ENCODE results near the gene BTG1. TPM values are rescaled to one million over a fixed set of nuclear protein-coding genes. Genes with fewer than 3 reads are reported as not detected.

The BTG1 gene
- total and polyA plus RNA-seq, 2 of the 8 experiments (the other 6 are each of a cell fraction or from before 2014, with no cell fraction given) = 17.1 to 32.7 TPM

GRCh38 chr12:92158796-92159439 is 13.3 kb upstream of the BTG1 start:
- Histone ChIP-seq H2BK12ac (ENCODE audit: low read depth, low read length) (no peak overlapping the region), H3K9me3 (ENCODE audit: insufficient read depth in 2 of 2, low read depth in 1 of 2, low read length in 1 of 2) (no peaks in the 10 kb centered on the region), H3K9ac (replicated peaks in 1 of 4; ENCODE audit: extremely low read depth in 1 of 4, low read depth in 3 of 4, low read length in 3 of 4) (no peak overlapping the region), H3K56ac (replicated peaks; ENCODE audit: insufficient read length, low read depth, low read length) (no peak overlapping the region), H3K79me1 (ENCODE audit: low read depth, low read length) (no peaks in the 10 kb centered on the region), H2BK120ac (replicated peaks; ENCODE audit: low read depth, low read length) (no peak overlapping the region), H3K23me2 (ENCODE audit: low read depth, low read length) (no peaks in the 10 kb centered on the region), H3K36me3 (ENCODE audit: control insufficient read depth in 2 of 4, insufficient read depth in 4 of 4, low read length in 3 of 4) (no peaks in the 10 kb centered on the region), H2BK5ac (ENCODE audit: low read depth, low read length) (no peak overlapping the region), H2AK5ac (ENCODE audit: low read depth, low read length) (no peak overlapping the region), H3K79me2 (ENCODE audit: control insufficient read depth in 1 of 2, insufficient read depth in 2 of 2, low read length in 2 of 2) (no peaks in the 10 kb centered on the region), H4K91ac (replicated peaks; ENCODE audit: insufficient read length, low read length) (no peak overlapping the region), H3K18ac (ENCODE audit: extremely low read depth, low read length) (no peak overlapping the region), H3K4me3 (ENCODE audit: extremely low read depth in 1 of 4, insufficient read depth in 2 of 4, low read depth in 3 of 4, low read length in 4 of 4) (no peak overlapping the region), H4K8ac (ENCODE audit: extremely low read depth, insufficient read depth, low read length) (no peak overlapping the region), H3K4me2 (ENCODE audit: insufficient read depth in 1 of 2, low read depth in 2 of 2, low read length in 2 of 2) (no peak overlapping the region), H3K4me1 (replicated peaks in 1 of 4; ENCODE audit: control insufficient read depth in 3 of 4, insufficient read depth in 4 of 4, low read length in 3 of 4) (no peaks in the 10 kb centered on the region), H2BK20ac (ENCODE audit: low read length) (no peak overlapping the region), H3K14ac (ENCODE audit: insufficient read length) (no peak overlapping the region), H2AFZ (ENCODE audit: low read length) (no peak overlapping the region), H2BK15ac (ENCODE audit: low read length) (no peak overlapping the region), H3K27ac (ENCODE audit: low read depth, low read length) (no peak overlapping the region), H4K5ac (ENCODE audit: insufficient read length, low read depth, low read length) (no peak overlapping the region), H3K27me3 (replicated peaks in 1 of 4; ENCODE audit: control insufficient read depth in 3 of 4, extremely low read depth in 1 of 4, insufficient read depth in 3 of 4, low read length in 3 of 4) (no peaks in the 10 kb centered on the region), H3K4ac (replicated peaks; ENCODE audit: insufficient read length, low read depth, low read length) (no peak overlapping the region), H4K20me1 (replicated peaks in 1 of 2; ENCODE audit: control insufficient read depth in 1 of 2, insufficient read depth in 2 of 2, low read length in 2 of 2) (no peaks in the 10 kb centered on the region), H3K23ac (ENCODE audit: insufficient read length) (no peak overlapping the region)
- WGBS, 2 experiments (ENCODE audit: extremely low coverage in 1 of 2, insufficient coverage in 1 of 2, insufficient read length in 1 of 2, insufficient replicate concordance in 2 of 2, low coverage in 1 of 2, low lambda C conversion rate in 2 of 2, missing lambda C conversion rate in 1 of 2) = 88% methylated on average over 6 of the region's 6 CpGs; no CpG with 5 or more reads in 1 of the 2 experiments
- ChIA-PET CTCF (ENCODE audit: partially characterized antibody) (no interaction called here), POLR2A (ENCODE audit: partially characterized antibody) (interaction anchor here (1.1 kb wide), 1 partner anchor 12 kb away, joined by 3 read pairs; no protein-coding TSS in a partner anchor)
- FAIRE-seq (no peak), DNase-seq (ENCODE audit: low read depth in 1 of 2, low spot score in 2 of 2) (no peak)
- no peak for TF ChIP-seq RBBP5 (IDR thresholded peaks at IDR 0.05; ENCODE audit: borderline replicate concordance, low read depth, low read length)
- TF ChIP-seq FOSL1 (IDR thresholded peaks at IDR 0.05; ENCODE audit: insufficient read depth, low read depth, low read length) = no peak
- TF ChIP-seq TCF12 (IDR thresholded peaks at IDR 0.05; ENCODE audit: low read depth, low read length) = no peak
- no peak for TF ChIP-seq RXRA (IDR thresholded peaks at IDR 0.05; ENCODE audit: insufficient read depth, low read depth, low read length)
- TF ChIP-seq POU5F1 (IDR thresholded peaks at IDR 0.05; ENCODE audit: low read depth, low read length) = no peak
- no peak for TF ChIP-seq E2F6 (IDR thresholded peaks at IDR 0.05)
- TF ChIP-seq EGR1 (IDR thresholded peaks at IDR 0.05; ENCODE audit: borderline replicate concordance, low read depth, low read length) = no peak
- no peak for TF ChIP-seq SP1 (IDR thresholded peaks at IDR 0.05; ENCODE audit: low read depth, low read length)
- TF ChIP-seq MAX (IDR thresholded peaks at IDR 0.05) = no peak
- no peak for TF ChIP-seq GABPA (IDR thresholded peaks at IDR 0.05; ENCODE audit: borderline replicate concordance, insufficient read depth, low read length)
- no peak for TF ChIP-seq PHF8 (conservative IDR thresholded peaks at IDR 0.05; ENCODE audit: low read depth, low read length)
- TF ChIP-seq BACH1 (IDR thresholded peaks at IDR 0.05; ENCODE audit: low read length) = no peak
- TF ChIP-seq NRF1 (IDR thresholded peaks at IDR 0.05; ENCODE audit: low read depth, low read length) = no peak
